Hepatocyte (in vitro differentiated cells): ENCODE data around the gene NFIX. TPM values are rescaled to one million over a fixed set of nuclear protein-coding genes. Genes with fewer than 3 reads are reported as not detected.

Experiments
- DNase-seq: peaks from one replicate; pipeline ENCODE4 v3.0.0-alpha.2; 2016; ENCODE audit warnings: low spot score
- H2AFZ ChIP-seq: fragments of 200-600 bp; sonication (generic); 2 replicates; pipeline ENCODE4 v1.6.0; 2016; ENCODE audit warnings: antibody characterized with exemption, mild to moderate bottlenecking
- H3K27ac ChIP-seq: fragments of 200-600 bp; sonication (generic); 2 replicates; pipeline ENCODE4 v1.5.1; 2016; ENCODE audit warnings: mild to moderate bottlenecking
- H3K27me3 ChIP-seq: fragments of 200-600 bp; sonication (generic); 2 replicates; pipeline ENCODE4 v1.6.1; 2016
- H3K36me3 ChIP-seq: fragments of 200-600 bp; sonication (generic); replicated peaks from 2 replicates; pipeline ENCODE4 v1.5.1; 2016; ENCODE audit warnings: low read depth; ENCODE audit not compliant: insufficient read depth
- H3K4me1 ChIP-seq: fragments of 200-600 bp; sonication (generic); 2 replicates; pipeline ENCODE4 v1.5.1; 2016; ENCODE audit warnings: mild to moderate bottlenecking, moderate library complexity; ENCODE audit not compliant: insufficient read depth
- H3K4me2 ChIP-seq: fragments of 200-600 bp; sonication (generic); 2 replicates; pipeline ENCODE4 v1.6.0; 2016
- H3K4me3 ChIP-seq: fragments of 200-600 bp; sonication (generic); 2 replicates; pipeline ENCODE4 v1.5.1; 2016; ENCODE audit warnings: mild to moderate bottlenecking
- H3K79me2 ChIP-seq: fragments of 200-600 bp; sonication (generic); 2 replicates; pipeline ENCODE4 v1.6.0; 2017; ENCODE audit warnings: mild to moderate bottlenecking
- H3K9me2 ChIP-seq: fragments of 200-600 bp; sonication (generic); replicated peaks from 2 replicates; pipeline ENCODE4 v1.6.0; 2017; ENCODE audit warnings: mild to moderate bottlenecking; ENCODE audit not compliant: insufficient read depth
- H3K9me3 ChIP-seq: fragments of 200-600 bp; sonication (generic); 2 replicates; pipeline ENCODE4 v1.5.1; 2016; ENCODE audit warnings: low read depth, mild to moderate bottlenecking
- H4K20me1 ChIP-seq: fragments of 200-600 bp; sonication (generic); 2 replicates; pipeline ENCODE4 v1.6.0; 2016; ENCODE audit warnings: mild to moderate bottlenecking; ENCODE audit not compliant: insufficient read depth, poor library complexity, severe bottlenecking
- EZH2 ChIP-seq: fragments of 200-600 bp; sonication (generic); IDR thresholded peaks from 2 replicates; pipeline ENCODE4 v1.6.1; 2016; ENCODE audit warnings: antibody characterized with exemption, mild to moderate bottlenecking, borderline replicate concordance
- EZH2phosphoT487 ChIP-seq: fragments of 200-600 bp; sonication (generic); IDR thresholded peaks from one replicate; pipeline ENCODE4 v1.6.1; 2018; ENCODE audit warnings: antibody characterized with exemption, mild to moderate bottlenecking, low read depth, moderate library complexity; ENCODE audit not compliant: unreplicated experiment, severe bottlenecking
- WGBS: methylation state at CpG from one replicate; pipeline ENCODE4 v1.1.6; 2016; ENCODE audit warnings: low lambda C conversion rate; ENCODE audit errors: missing lambda C conversion rate; 5-methylcytosine and 5-hydroxymethylcytosine counted together
- polyA plus RNA-seq: library from polyadenylated mRNA; unstranded; fragments of >200 nt; fragmentation: Nextera tagmentation; extraction: Ambion mirVana; gene quantifications from 2 replicates; pipeline ENCODE4 v1.2.1, GENCODE V29; 2016
- total RNA-seq: library from RNA; depleted of rRNA; stranded (reverse); fragments of >200 nt; gene quantifications from 2 replicates; pipeline ENCODE4 v1.2.3, GENCODE V29; 2014
- TF ChIP-seq, protein P1 (sequence below): fragments of 200-600 bp; sonication (generic); IDR thresholded peaks from 2 replicates; pipeline ENCODE4 v1.5.1; 2016; ENCODE audit warnings: antibody characterized with exemption, mild to moderate bottlenecking; ENCODE audit not compliant: poor library complexity

Gene NFIX
- total and polyA plus RNA-seq, 2 experiments from 2014 or later: 10.2 to 12.8 TPM

DNA sequence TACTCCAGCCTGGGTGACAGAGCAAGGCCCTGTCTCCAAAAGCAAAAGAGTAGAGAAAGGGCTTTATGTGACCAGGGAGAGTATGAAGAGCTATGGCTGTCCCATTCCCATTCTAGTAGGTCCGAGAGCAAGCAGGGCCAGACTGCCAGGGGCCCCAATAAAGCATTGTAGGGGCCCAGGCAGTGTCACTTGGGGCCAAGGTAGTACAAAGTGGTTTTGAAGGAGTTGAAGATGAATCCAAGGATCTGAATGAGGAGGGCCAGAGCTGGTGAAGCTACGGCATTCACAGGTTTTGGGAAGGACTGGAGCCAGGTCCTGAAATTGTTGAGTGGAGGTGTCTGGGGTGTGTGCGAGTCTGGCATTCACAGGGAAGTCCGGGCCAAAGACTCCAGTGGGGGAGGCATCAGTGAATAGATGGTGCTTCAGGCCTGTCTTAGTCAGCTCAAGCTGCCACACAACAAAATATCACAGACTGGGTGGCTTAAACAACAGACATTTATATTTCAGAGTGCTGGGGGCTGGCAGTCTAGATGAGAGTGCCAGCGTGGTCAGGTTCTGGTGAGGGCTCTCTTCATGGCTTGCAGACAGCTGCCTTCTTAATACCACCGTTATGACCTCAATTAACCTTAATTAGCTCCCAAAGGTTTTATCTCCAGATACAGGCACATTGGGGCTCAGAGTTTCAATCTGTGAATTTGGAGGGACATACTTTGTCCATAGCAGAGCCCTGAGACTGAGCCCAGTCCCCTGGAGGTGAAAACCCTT lies 132.7 kb downstream of the NFIX start:
- no peak overlapping the region for H3K4me2 ChIP-seq
- no peaks in the 10 kb centered on the region for H3K27me3 ChIP-seq
- H2AFZ ChIP-seq: no peak overlapping the region
- peaks cover 95% of the 10 kb centered on the region for H3K79me2 ChIP-seq
- no peak for DNase-seq
- no peaks in the 10 kb centered on the region for H3K36me3 ChIP-seq
- H4K20me1 ChIP-seq: peaks cover 32% of the 10 kb centered on the region
- TF ChIP-seq EZH2phosphoT487 (no peak), EZH2 (no peak)
- TF ChIP-seq, protein P1, sequence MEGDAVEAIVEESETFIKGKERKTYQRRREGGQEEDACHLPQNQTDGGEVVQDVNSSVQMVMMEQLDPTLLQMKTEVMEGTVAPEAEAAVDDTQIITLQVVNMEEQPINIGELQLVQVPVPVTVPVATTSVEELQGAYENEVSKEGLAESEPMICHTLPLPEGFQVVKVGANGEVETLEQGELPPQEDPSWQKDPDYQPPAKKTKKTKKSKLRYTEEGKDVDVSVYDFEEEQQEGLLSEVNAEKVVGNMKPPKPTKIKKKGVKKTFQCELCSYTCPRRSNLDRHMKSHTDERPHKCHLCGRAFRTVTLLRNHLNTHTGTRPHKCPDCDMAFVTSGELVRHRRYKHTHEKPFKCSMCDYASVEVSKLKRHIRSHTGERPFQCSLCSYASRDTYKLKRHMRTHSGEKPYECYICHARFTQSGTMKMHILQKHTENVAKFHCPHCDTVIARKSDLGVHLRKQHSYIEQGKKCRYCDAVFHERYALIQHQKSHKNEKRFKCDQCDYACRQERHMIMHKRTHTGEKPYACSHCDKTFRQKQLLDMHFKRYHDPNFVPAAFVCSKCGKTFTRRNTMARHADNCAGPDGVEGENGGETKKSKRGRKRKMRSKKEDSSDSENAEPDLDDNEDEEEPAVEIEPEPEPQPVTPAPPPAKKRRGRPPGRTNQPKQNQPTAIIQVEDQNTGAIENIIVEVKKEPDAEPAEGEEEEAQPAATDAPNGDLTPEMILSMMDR: no peak
- H3K4me1 ChIP-seq: no peaks in the 10 kb centered on the region
- no peaks in the 10 kb centered on the region for H3K9me3 ChIP-seq
- no peak overlapping the region for H3K27ac ChIP-seq
- no peaks in the 10 kb centered on the region for H3K9me2 ChIP-seq
- whole genome bisulfite sequencing: 92% methylated on average over 6 of the region's 6 CpGs
- H3K4me3 ChIP-seq: no peak overlapping the region

GRCh38 chr19:13128583-13128982 lies 133.3 kb downstream of the NFIX start:
- peaks cover 26% of the 10 kb centered on the region for H4K20me1 ChIP-seq
- no peak overlapping the region for H3K4me2 ChIP-seq
- H3K79me2 ChIP-seq: peaks cover 95% of the 10 kb centered on the region
- no peaks in the 10 kb centered on the region for H3K9me2 ChIP-seq
- no peak overlapping the region for H3K4me3 ChIP-seq
- TF ChIP-seq, protein P1: no peak
- TF ChIP-seq EZH2phosphoT487: no peak
- TF ChIP-seq EZH2: no peak
- no peaks in the 10 kb centered on the region for H3K4me1 ChIP-seq
- no peak overlapping the region for H3K27ac ChIP-seq
- 62% methylated on average over 1 of the region's 1 CpG for WGBS
- H2AFZ ChIP-seq: no peak overlapping the region
- DNase-seq: peak; percentile 13
- no peaks in the 10 kb centered on the region for H3K9me3 ChIP-seq
- H3K27me3 ChIP-seq: no peaks in the 10 kb centered on the region
- no peaks in the 10 kb centered on the region for H3K36me3 ChIP-seq

DNA sequence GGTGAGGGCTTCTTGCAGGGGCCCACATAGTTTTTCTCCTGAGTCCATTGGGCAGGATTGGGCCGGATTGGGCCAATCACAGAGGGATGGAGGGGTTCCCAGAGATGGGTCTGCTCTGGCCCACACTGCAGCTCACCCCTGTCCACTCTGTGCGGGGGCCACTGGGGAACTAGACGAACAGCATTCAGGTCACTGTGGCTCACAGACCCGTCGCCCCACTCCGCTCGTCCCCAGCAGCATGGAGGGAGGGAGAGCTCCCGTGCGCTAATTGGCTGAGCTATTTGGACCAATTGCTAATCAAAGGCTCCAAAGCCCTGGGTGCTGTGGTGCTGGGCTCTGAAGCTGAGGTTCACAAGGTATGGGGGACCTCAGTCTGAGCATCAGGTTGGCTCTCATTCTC lies 134.1 kb downstream of the NFIX start:
- H3K9me3 ChIP-seq: no peaks in the 10 kb centered on the region
- no peak overlapping the region for H2AFZ ChIP-seq
- H3K4me2 ChIP-seq: no peak overlapping the region
- DNase-seq: peak; percentile 2
- no peak overlapping the region for H3K27ac ChIP-seq
- 90% methylated on average over 9 of the region's 9 CpGs for WGBS
- no peaks in the 10 kb centered on the region for H3K4me1 ChIP-seq
- no peaks in the 10 kb centered on the region for H3K9me2 ChIP-seq
- no peak overlapping the region for H3K4me3 ChIP-seq
- no peaks in the 10 kb centered on the region for H3K36me3 ChIP-seq
- TF ChIP-seq EZH2phosphoT487: no peak
- TF ChIP-seq EZH2: no peak
- TF ChIP-seq, protein P1: no peak
- no peaks in the 10 kb centered on the region for H3K27me3 ChIP-seq
- H4K20me1 ChIP-seq: peaks cover 25% of the 10 kb centered on the region
- H3K79me2 ChIP-seq: peaks cover 95% of the 10 kb centered on the region
